Mucosa of rectum (tissue), 2 donors: ENCODE measurements around the gene MAPK14.
"Not testable (repeated sequence)": the region's sequence is repeated elsewhere in the genome, so short reads cannot be mapped to it uniquely, and the experiment has no call there.

Source experiments
- H3K27ac ChIP-seq, 2 donors: one replicate each; pipeline ENCODE4 v1.7.0; 2013; ENCODE audit warnings: inconsistent platforms in 2 of 2, low read depth in 2 of 2, low read length in 2 of 2
- H3K27me3 ChIP-seq, 2 donors: one replicate each; pipeline ENCODE4 v1.7.0; 2013; ENCODE audit warnings: low read length in 2 of 2; ENCODE audit not compliant: control insufficient read depth in 2 of 2, insufficient read depth in 2 of 2
- H3K36me3 ChIP-seq, 2 donors: one replicate each; pipeline ENCODE4 v1.7.0; 2013; ENCODE audit warnings: low read length in 2 of 2; ENCODE audit not compliant: control insufficient read depth in 2 of 2, insufficient read depth in 2 of 2
- H3K4me1 ChIP-seq, 2 donors: one replicate each; pipeline ENCODE4 v1.7.0; 2013; ENCODE audit warnings: low read length in 2 of 2, mild to moderate bottlenecking in 1 of 2; ENCODE audit not compliant: control insufficient read depth in 2 of 2, insufficient read depth in 2 of 2
- H3K4me3 ChIP-seq, 2 donors: one replicate each; pipeline ENCODE4 v1.7.0; 2013; ENCODE audit warnings: low read length in 2 of 2
- H3K9ac ChIP-seq, 2 donors: one replicate each; pipeline ENCODE4 v1.7.0; 2013; ENCODE audit warnings: low read length in 2 of 2, low read depth in 1 of 2, mild to moderate bottlenecking in 1 of 2
- H3K9me3 ChIP-seq, 2 donors: one replicate each; pipeline ENCODE4 v1.7.0; 2013; ENCODE audit warnings: low read length in 2 of 2; ENCODE audit not compliant: control insufficient read depth in 2 of 2
- donor health status: healthy.
- donor health status: Normal muscosa, but diverticular disease.

Gene MAPK14

DNA sequence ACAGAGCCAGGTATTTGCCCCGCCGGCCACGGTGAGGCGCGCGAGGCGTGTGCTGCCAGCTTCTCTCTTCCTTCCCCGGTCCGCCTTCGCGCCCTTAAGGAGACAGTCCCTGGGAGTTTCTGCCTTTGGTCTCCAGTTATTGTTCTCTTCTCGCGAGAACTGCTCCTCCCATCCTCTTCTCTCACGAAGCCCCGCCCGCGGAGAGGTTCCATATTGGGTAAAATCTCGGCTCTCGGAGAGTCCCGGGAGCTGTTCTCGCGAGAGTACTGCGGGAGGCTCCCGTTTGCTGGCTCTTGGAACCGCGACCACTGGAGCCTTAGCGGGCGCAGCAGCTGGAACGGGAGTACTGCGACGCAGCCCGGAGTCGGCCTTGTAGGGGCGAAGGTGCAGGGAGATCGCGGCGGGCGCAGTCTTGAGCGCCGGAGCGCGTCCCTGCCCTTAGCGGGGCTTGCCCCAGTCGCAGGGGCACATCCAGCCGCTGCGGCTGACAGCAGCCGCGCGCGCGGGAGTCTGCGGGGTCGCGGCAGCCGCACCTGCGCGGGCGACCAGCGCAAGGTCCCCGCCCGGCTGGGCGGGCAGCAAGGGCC is at the start of gene MAPK14:
MAPK14 (plus strand) TSS at position 308 of the 587 bp plus-strand sequence. CDS start 350 bp downstream, outside the sequence.
- Histone ChIP-seq H3K4me1 (peaks cover 8 to 11% of the 10 kb centered on the region in 2 donors), H3K27me3 (peaks cover 0 to 6% of the 10 kb centered on the region in 2 donors), H3K27ac (peak within 1 kb of the TSS; percentile 91 to 96), H3K4me3 (peak within 1 kb of the TSS; percentile 93 to 97), H3K9me3 (no peaks in the 10 kb centered on the region), H3K36me3 (peaks cover 0 to 3% of the 10 kb centered on the region in 2 donors), H3K9ac (peak within 1 kb of the TSS; percentile 83 to 98)

DNA sequence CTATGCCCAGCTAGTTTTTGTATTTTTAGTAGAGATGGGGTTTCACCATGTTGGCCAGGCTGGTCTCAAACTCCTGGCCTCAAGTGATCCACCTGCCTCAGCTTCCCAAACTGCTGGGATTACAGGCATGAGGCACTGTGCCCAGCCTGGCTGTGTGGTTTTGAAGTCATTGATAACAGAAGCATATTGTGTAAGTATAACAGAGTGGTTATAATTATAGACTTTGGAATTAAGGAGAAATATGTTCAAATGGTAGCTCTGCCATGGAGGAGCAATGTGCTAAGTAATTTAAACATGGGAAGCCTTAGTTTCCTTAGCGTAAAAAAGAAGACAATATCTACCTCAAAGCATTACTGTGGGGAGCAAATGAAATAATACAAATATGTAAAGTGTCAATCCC is 47.5 kb upstream of the MAPK14 start:
- H3K27me3 ChIP-seq, H3K9me3 ChIP-seq, H3K36me3 ChIP-seq, H3K27ac ChIP-seq, H3K4me3 ChIP-seq, H3K9ac ChIP-seq, H3K4me1 ChIP-seq: not testable (repeated sequence)

DNA sequence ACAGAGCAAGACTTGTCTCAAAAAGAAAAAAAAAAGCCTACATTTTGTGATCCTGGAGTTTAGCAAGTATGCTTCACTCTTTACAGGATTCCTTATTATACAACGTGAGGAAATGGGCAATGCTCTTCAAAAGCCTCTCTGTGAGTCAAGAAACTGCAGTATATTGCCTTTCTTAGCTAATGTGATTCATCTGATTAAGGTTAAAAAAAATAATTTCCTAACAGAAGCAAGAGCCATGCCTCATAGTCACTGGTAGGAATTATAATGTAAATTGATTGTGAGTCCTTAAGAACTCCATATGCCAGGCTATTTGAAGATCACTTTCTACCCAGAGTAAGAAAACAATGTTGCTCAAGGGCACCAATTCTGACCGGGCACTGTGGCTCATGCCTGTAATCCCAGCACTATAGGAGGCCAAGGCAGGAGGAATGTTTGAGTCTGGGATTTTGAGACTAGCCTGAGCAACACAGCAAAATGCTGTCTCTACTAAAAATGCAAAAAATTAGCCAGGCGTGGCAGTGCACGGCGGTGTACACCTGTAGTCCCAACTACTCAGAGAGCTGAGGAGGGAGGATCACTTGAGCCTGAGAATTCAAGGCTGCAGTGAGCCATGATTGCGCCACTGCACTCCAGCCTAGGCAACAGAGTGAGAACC is 46.5 kb upstream of the MAPK14 start:
- Histone ChIP-seq H3K36me3 (peaks cover 0 to 3% of the 10 kb centered on the region in 2 donors), H3K4me3 (no peak overlapping the region), H3K9ac (no peak overlapping the region)

DNA sequence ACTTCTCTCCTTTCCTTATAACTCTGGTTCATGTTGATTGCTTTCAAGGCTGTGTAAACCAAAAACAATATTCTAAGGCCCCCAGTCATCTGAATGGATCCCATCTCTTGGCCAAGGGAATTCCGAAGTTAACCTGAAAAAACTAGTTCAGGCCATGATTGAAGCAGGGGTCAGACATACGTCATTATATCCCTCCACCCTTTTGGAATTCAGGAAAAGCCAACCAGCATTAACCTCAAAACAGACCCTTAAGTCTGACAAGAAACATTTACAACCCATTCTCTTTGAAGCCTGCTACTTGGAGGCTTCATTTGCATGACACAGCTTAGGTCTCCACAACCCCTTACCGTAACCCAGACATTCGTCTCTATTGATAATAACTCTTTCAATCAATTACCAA is 42.9 kb upstream of the MAPK14 start:
- no peaks in the 10 kb centered on the region for H3K4me1 ChIP-seq
- no peak overlapping the region for H3K27ac ChIP-seq
- H3K36me3 ChIP-seq = peaks cover 0 to 3% of the 10 kb centered on the region in 2 donors
- H3K9me3 ChIP-seq = no peaks in the 10 kb centered on the region
- no peak overlapping the region for H3K9ac ChIP-seq
- no peak overlapping the region for H3K4me3 ChIP-seq
- H3K27me3 ChIP-seq = no peaks in the 10 kb centered on the region

More for the DNA sequence above, 46.5 kb upstream of the MAPK14 start:
- H3K27ac ChIP-seq = no peak overlapping the region
- no peaks in the 10 kb centered on the region for H3K27me3 ChIP-seq
- H3K9me3 ChIP-seq = no peaks in the 10 kb centered on the region
- H3K4me1 ChIP-seq = no peaks in the 10 kb centered on the region

DNA sequence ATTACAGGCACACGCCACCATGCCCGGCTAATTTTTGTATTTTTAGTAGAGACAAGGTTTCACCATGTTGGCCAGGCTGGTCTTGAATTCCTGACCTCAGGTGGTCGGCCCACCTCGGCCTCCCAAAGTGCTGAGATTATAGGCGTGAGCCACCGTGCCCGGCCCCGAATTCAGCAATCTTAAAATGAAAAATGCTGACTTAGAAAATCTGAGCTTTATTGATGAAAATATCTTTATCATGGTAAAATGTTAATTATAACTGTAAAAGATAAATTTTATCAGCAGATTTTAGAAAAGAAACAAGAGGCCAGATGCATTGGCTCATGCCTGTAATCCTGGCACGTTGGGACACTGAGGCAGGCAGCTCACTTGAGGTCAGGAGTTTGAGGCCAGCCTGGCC is 39.6 kb upstream of the MAPK14 start:
- not testable (repeated sequence) for H3K4me1 ChIP-seq, H3K9ac ChIP-seq, H3K27me3 ChIP-seq, H3K9me3 ChIP-seq, H3K27ac ChIP-seq, H3K36me3 ChIP-seq, H3K4me3 ChIP-seq

DNA sequence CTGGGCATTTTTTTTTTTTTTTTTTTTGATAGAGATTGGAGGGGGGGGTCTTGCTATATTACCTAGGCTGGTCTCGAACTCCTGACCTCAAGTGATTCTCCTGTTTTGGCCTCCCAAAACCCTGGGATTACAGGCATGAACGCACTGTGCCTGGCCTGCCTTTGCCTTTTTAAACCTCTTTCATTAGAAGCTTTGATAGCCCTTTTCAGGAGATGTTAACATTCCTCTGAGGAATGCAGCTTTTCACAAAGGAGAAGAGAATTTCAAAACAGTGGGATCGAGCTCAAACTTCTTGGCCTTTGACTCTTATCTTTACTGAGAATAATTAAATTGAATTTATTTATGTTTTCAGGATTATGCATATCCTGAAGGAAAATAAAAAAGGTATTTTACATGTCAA is 34.5 kb upstream of the MAPK14 start:
- no peak overlapping the region for H3K27ac ChIP-seq
- H3K9me3 ChIP-seq = no peaks in the 10 kb centered on the region
- no peak overlapping the region for H3K9ac ChIP-seq
- no peaks in the 10 kb centered on the region for H3K27me3 ChIP-seq
- no peaks in the 10 kb centered on the region for H3K4me1 ChIP-seq
- no peaks in the 10 kb centered on the region for H3K36me3 ChIP-seq
- no peak overlapping the region for H3K4me3 ChIP-seq

DNA sequence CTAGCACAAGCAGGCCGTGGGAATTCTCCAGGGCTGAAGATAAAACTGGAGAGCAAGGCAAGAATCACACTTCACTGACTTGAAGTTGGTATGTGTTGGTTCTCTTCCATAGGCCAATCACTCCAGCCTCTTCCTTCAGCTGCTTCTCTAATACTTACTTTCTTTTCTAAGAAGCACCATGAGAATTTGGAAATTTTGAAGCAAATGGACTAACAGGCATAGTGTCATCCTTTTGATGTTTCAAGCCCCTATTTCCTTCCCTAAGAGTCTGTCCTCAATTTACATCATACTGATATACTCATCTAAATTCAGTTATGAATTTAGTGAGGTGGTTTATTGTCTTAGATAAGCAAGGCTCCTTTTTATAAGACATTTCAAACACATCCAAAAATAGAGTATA is 27.2 kb upstream of the MAPK14 start:
- Histone ChIP-seq H3K4me1 (no peaks in the 10 kb centered on the region), H3K36me3 (no peaks in the 10 kb centered on the region), H3K27me3 (no peaks in the 10 kb centered on the region), H3K27ac (no peak overlapping the region), H3K9ac (no peak overlapping the region), H3K4me3 (no peak overlapping the region), H3K9me3 (no peaks in the 10 kb centered on the region)

DNA sequence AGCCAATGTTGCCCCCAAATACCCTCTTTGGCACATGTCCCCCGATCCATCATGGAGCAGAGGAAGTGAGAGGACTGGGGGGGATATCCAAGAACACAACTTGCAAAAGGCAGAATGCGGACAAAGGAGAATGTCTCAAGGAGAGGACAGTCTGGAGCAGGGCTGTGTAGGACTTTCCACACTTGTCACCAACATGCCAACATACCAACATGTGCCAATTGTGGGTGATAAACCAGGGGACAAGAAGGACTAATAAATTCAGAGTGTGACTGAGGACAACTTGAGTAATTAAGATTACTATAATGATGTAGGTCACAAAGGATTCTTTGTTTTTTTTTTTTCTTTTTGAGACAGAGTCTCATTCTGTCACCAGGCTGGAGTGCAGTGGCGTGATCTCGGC is 11.9 kb upstream of the MAPK14 start:
- Histone ChIP-seq H3K36me3 (no peaks in the 10 kb centered on the region), H3K9me3 (no peaks in the 10 kb centered on the region), H3K9ac (no peak overlapping the region), H3K4me1 (no peaks in the 10 kb centered on the region), H3K27ac (no peak overlapping the region), H3K4me3 (no peak overlapping the region), H3K27me3 (no peaks in the 10 kb centered on the region)

DNA sequence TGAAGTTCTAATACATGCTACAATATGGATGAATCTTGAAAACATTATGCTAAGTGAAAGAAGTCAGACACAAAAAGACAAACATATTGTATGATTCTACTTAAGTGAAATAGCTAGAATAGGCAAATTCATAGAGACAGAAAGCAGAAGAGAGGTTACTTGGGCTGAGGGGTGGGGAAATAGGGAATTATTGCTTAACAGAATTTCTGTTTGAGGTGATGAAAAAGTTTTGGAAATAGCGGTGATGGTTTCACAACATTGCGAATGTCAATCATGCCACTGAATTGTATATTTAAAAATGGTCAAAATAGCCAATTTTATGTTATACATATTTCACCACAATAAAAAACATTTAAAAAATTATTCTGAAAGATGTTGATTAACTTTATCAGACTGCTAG is 9.3 kb upstream of the MAPK14 start:
- H3K4me3 ChIP-seq = no peak overlapping the region
- H3K27me3 ChIP-seq = no peaks in the 10 kb centered on the region
- no peak overlapping the region for H3K9ac ChIP-seq
- H3K27ac ChIP-seq = no peak overlapping the region
- H3K4me1 ChIP-seq = no peaks in the 10 kb centered on the region
- no peaks in the 10 kb centered on the region for H3K36me3 ChIP-seq
- no peaks in the 10 kb centered on the region for H3K9me3 ChIP-seq

DNA sequence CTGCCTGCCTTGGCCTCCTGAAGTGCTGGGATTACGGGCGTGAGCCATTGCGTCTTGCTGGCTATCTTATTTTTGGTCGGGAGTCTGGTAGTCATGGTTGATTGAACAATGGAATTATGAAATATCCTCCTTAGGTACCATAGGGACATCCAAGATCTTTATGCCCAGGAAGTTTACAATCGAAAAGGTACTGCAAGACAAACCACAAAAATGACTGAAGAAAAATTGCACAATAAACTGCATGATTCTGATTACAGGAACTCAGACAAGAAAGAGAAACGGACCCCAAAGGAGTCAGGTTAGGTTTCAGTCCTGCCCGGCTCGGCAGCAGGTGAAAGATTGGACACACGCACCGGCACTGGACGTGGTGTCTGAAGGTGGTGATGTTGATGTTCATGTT is 8.4 kb upstream of the MAPK14 start:
- Histone ChIP-seq H3K9me3 (no peaks in the 10 kb centered on the region), H3K27ac (no peak overlapping the region), H3K9ac (no peak overlapping the region), H3K36me3 (no peaks in the 10 kb centered on the region), H3K4me3 (no peak overlapping the region), H3K4me1 (no peaks in the 10 kb centered on the region), H3K27me3 (peaks cover 0 to 3% of the 10 kb centered on the region in 2 donors)
